KMS-11 (cell line): Measurements from ENCODE around the gene KCNMB1.

ENCODE experiments used
- H2AFZ ChIP-seq: fragments of 200-600 bp; sonication (generic); 2 replicates; pipeline ENCODE4 v1.6.1; 2016; ENCODE audit warnings: antibody characterized with exemption, mixed run types, low read depth
- H3K27ac ChIP-seq: fragments of 200-600 bp; sonication (generic); 2 replicates; pipeline ENCODE4 v1.6.1; 2016; ENCODE audit warnings: mild to moderate bottlenecking, mixed run types
- H3K27me3 ChIP-seq: fragments of 200-600 bp; sonication (generic); 2 replicates; pipeline ENCODE4 v1.6.1; 2017; ENCODE audit warnings: mild to moderate bottlenecking, low read depth, mixed run types, moderate library complexity; ENCODE audit not compliant: insufficient read depth
- H3K36me3 ChIP-seq: fragments of 200-600 bp; sonication (generic); 2 replicates; pipeline ENCODE4 v1.6.1; 2017; ENCODE audit warnings: mild to moderate bottlenecking, mixed run types; ENCODE audit not compliant: insufficient read depth
- H3K4me1 ChIP-seq: fragments of 200-600 bp; sonication (generic); 2 replicates; pipeline ENCODE4 v1.6.1; 2016; ENCODE audit warnings: mild to moderate bottlenecking, low read depth, mixed run types; ENCODE audit not compliant: poor library complexity, severe bottlenecking
- H3K4me2 ChIP-seq: fragments of 200-600 bp; sonication (generic); 2 replicates; pipeline ENCODE4 v1.7.0; 2016; ENCODE audit warnings: mild to moderate bottlenecking, mixed run types
- H3K4me3 ChIP-seq: fragments of 200-600 bp; sonication (generic); IDR thresholded peaks from 2 replicates; pipeline ENCODE4 v1.6.1; 2017; ENCODE audit warnings: low read depth, low read length, mixed read lengths; ENCODE audit not compliant: insufficient read depth
- H3K79me2 ChIP-seq: fragments of 200-600 bp; sonication (generic); 2 replicates; pipeline ENCODE4 v1.6.1; 2016; ENCODE audit warnings: low read depth, mixed run types; ENCODE audit not compliant: insufficient read depth
- H3K9ac ChIP-seq: fragments of 200-600 bp; sonication (generic); 2 replicates; pipeline ENCODE4 v1.6.1; 2016; ENCODE audit warnings: mild to moderate bottlenecking, mixed run types
- H4K20me1 ChIP-seq: fragments of 200-600 bp; sonication (generic); 2 replicates; pipeline ENCODE4 v1.6.1; 2016; ENCODE audit warnings: mild to moderate bottlenecking, mixed run types; ENCODE audit not compliant: insufficient read depth
- CTCF ChIP-seq: fragments of 200-600 bp; sonication (generic); conservative IDR thresholded peaks from 2 replicates; pipeline ENCODE4 v1.6.1; 2017; ENCODE audit warnings: low read depth, mild to moderate bottlenecking, antibody characterized with exemption, low read length, moderate library complexity, mixed read lengths

Gene KCNMB1

GRCh38 chr5:170363671-170364070, 25.5 kb downstream of the KCNMB1 start:
- no peak for TF ChIP-seq CTCF
- Histone ChIP-seq H4K20me1 (no peaks in the 10 kb centered on the region), H3K36me3 (no peaks in the 10 kb centered on the region), H3K27ac (no peak overlapping the region), H3K27me3 (no peaks in the 10 kb centered on the region), H3K9ac (no peak overlapping the region), H3K4me2 (no peak overlapping the region), H2AFZ (no peak overlapping the region), H3K4me3 (no peak overlapping the region), H3K79me2 (no peaks in the 10 kb centered on the region), H3K4me1 (no peaks in the 10 kb centered on the region)

- H3K4me2 ChIP-seq = no peak overlapping the region
- H3K27me3 ChIP-seq = no peaks in the 10 kb centered on the region
- TF ChIP-seq CTCF = no peak
- no peak overlapping the region for H3K27ac ChIP-seq
- H4K20me1 ChIP-seq = no peaks in the 10 kb centered on the region
- no peak overlapping the region for H3K9ac ChIP-seq
- no peaks in the 10 kb centered on the region for H3K36me3 ChIP-seq
- H3K4me1 ChIP-seq = no peaks in the 10 kb centered on the region
- H2AFZ ChIP-seq = no peak overlapping the region
- H3K79me2 ChIP-seq = no peaks in the 10 kb centered on the region
- H3K4me3 ChIP-seq = no peak overlapping the region
These were observed 26.5 kb downstream of the KCNMB1 start for GRCh38 chr5:170362656-170363055.

- no peaks in the 10 kb centered on the region for H3K79me2 ChIP-seq
- H3K4me1 ChIP-seq = no peaks in the 10 kb centered on the region
- H3K36me3 ChIP-seq = no peaks in the 10 kb centered on the region
- no peak overlapping the region for H3K27ac ChIP-seq
- TF ChIP-seq CTCF = no peak
- H3K9ac ChIP-seq = no peak overlapping the region
- no peaks in the 10 kb centered on the region for H3K27me3 ChIP-seq
- no peak overlapping the region for H2AFZ ChIP-seq
- H3K4me3 ChIP-seq = no peak overlapping the region
- no peaks in the 10 kb centered on the region for H4K20me1 ChIP-seq
- H3K4me2 ChIP-seq = no peak overlapping the region
These were observed 27.1 kb downstream of the KCNMB1 start for GRCh38 chr5:170362102-170362501.

GRCh38 chr5:170361616-170362015, 27.6 kb downstream of the KCNMB1 start:
- H4K20me1 ChIP-seq = no peaks in the 10 kb centered on the region
- H3K4me3 ChIP-seq = no peak overlapping the region
- H3K27ac ChIP-seq = no peak overlapping the region
- H3K4me2 ChIP-seq = no peak overlapping the region
- no peaks in the 10 kb centered on the region for H3K79me2 ChIP-seq
- no peak overlapping the region for H3K9ac ChIP-seq
- no peaks in the 10 kb centered on the region for H3K27me3 ChIP-seq
- no peak for TF ChIP-seq CTCF
- H3K36me3 ChIP-seq = no peaks in the 10 kb centered on the region
- no peak overlapping the region for H2AFZ ChIP-seq
- H3K4me1 ChIP-seq = no peaks in the 10 kb centered on the region

- TF ChIP-seq CTCF = no peak
- H3K9ac ChIP-seq = no peak overlapping the region
- H3K36me3 ChIP-seq = no peaks in the 10 kb centered on the region
- H3K4me1 ChIP-seq = no peaks in the 10 kb centered on the region
- no peaks in the 10 kb centered on the region for H3K27me3 ChIP-seq
- H2AFZ ChIP-seq = no peak overlapping the region
- H3K79me2 ChIP-seq = no peaks in the 10 kb centered on the region
- no peak overlapping the region for H3K27ac ChIP-seq
- H4K20me1 ChIP-seq = no peaks in the 10 kb centered on the region
- no peak overlapping the region for H3K4me3 ChIP-seq
- no peak overlapping the region for H3K4me2 ChIP-seq
These were observed 28.1 kb downstream of the KCNMB1 start for GRCh38 chr5:170361116-170361515.
